Measurements from ENCODE around the gene DNA2. TPM values are rescaled to one million over a fixed set of nuclear protein-coding genes. Genes with fewer than 3 reads are reported as not detected.
A peak's percentile ranks its signal among the peaks of the same experiment; 100 is the strongest.

The DNA2 gene
- total and polyA plus RNA-seq, 2 of the 13 experiments (the other 11 are each of a cell fraction or from before 2014, with no cell fraction given), result 4.8 to 27.3 TPM

- TF ChIP-seq EEA1 (CRISPR knock-in tag; IDR thresholded peaks at IDR 0.05; ENCODE audit: borderline replicate concordance), result no peak
- TF ChIP-seq STAG1 (CRISPR knock-in tag; IDR thresholded peaks at IDR 0.05), result no peak
- no peak for TF ChIP-seq ZHX2 (IDR thresholded peaks at IDR 0.05; ENCODE audit: low read depth)
- TF ChIP-seq ZHX2 (CRISPR knock-in tag; IDR thresholded peaks at IDR 0.05; ENCODE audit: borderline replicate concordance), result no peak
- TF ChIP-seq TERF1 (CRISPR knock-in tag; IDR thresholded peaks at IDR 0.05), result no peak
- TF ChIP-seq CBX2 (IDR thresholded peaks at IDR 0.05; ENCODE audit: low read depth, low read length), result no peak
- no peak for TF ChIP-seq CBX2 (CRISPR knock-in tag; IDR thresholded peaks at IDR 0.05; ENCODE audit: low read depth)
- no peak for TF ChIP-seq ZNF567 (CRISPR knock-in tag; IDR thresholded peaks at IDR 0.05; ENCODE audit: borderline replicate concordance)
- TF ChIP-seq, protein P1, sequence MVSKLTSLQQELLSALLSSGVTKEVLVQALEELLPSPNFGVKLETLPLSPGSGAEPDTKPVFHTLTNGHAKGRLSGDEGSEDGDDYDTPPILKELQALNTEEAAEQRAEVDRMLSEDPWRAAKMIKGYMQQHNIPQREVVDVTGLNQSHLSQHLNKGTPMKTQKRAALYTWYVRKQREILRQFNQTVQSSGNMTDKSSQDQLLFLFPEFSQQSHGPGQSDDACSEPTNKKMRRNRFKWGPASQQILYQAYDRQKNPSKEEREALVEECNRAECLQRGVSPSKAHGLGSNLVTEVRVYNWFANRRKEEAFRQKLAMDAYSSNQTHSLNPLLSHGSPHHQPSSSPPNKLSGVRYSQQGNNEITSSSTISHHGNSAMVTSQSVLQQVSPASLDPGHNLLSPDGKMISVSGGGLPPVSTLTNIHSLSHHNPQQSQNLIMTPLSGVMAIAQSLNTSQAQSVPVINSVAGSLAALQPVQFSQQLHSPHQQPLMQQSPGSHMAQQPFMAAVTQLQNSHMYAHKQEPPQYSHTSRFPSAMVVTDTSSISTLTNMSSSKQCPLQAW (CRISPR knock-in tag; IDR thresholded peaks at IDR 0.05), result no peak
- no peak for TF ChIP-seq ZBTB38 (CRISPR knock-in tag; IDR thresholded peaks at IDR 0.05)
- no peak for TF ChIP-seq ZNF737 (CRISPR knock-in tag; IDR thresholded peaks at IDR 0.05; ENCODE audit: borderline replicate concordance)
- no peak for TF ChIP-seq RELA (CRISPR knock-in tag; IDR thresholded peaks at IDR 0.05)
- no peak for TF ChIP-seq NFE2L1 (CRISPR knock-in tag; IDR thresholded peaks at IDR 0.05; ENCODE audit: borderline replicate concordance)
- TF ChIP-seq HIVEP1 (CRISPR knock-in tag; IDR thresholded peaks at IDR 0.05), result 0 out of 2 replicates have a peak, but pooled peaks have one; percentile 45
- TF ChIP-seq, protein P2, sequence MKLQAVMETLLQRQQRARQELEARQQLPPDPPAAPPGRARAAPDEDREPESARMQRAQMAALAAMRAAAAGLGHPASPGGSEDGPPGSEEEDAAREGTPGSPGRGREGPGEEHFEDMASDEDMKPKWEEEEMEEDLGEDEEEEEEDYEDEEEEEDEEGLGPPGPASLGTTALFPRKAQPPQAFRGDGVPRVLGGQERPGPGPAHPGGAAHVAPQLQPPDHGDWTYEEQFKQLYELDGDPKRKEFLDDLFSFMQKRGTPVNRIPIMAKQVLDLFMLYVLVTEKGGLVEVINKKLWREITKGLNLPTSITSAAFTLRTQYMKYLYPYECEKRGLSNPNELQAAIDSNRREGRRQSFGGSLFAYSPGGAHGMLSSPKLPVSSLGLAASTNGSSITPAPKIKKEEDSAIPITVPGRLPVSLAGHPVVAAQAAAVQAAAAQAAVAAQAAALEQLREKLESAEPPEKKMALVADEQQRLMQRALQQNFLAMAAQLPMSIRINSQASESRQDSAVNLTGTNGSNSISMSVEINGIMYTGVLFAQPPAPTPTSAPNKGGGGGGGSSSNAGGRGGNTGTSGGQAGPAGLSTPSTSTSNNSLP (IDR thresholded peaks at IDR 0.05; ENCODE audit: low read depth, low read length), result no peak
- TF ChIP-seq THRA (CRISPR knock-in tag; IDR thresholded peaks at IDR 0.05; ENCODE audit: borderline replicate concordance), result no peak
- TF ChIP-seq ZNF773 (CRISPR knock-in tag; IDR thresholded peaks at IDR 0.05; ENCODE audit: borderline replicate concordance), result no peak
- TF ChIP-seq ZNF629 (CRISPR knock-in tag; conservative IDR thresholded peaks at IDR 0.05), result no peak
These were observed 65.5 kb downstream of the DNA2 start (continued) for GRCh38 chr10:68406111-68406814.

All from HepG2 (cell line).